Activated effector memory CD4-positive, alpha-beta T cell treated with anti-CD3 and anti-CD28 coated beads, Interleukin-2, amount 50 U/mL, for 16 hours (primary cell): ENCODE measurements around the gene PNPT1.
A peak's percentile ranks its signal among the peaks of the same experiment; 100 is the strongest.
"Not testable (repeated sequence)": the region's sequence is repeated elsewhere in the genome, so short reads cannot be mapped to it uniquely, and the experiment has no call there.

Experiments used
- DNase-seq: peaks from one replicate; pipeline ENCODE4 v3.0.0-alpha.2; 2020

Gene PNPT1

GRCh38 chr2:55653255-55653654 lies 40.4 kb downstream of the PNPT1 start:
- DNase-seq, result no peak

- DNase-seq, result no peak
These were observed 44.4 kb downstream of the PNPT1 start for GRCh38 chr2:55649211-55649610.

- no peak for DNase-seq
These were observed 56.8 kb downstream of the PNPT1 start for GRCh38 chr2:55636831-55637230.

- no peak for DNase-seq
These were observed 64.7 kb downstream of the PNPT1 start for GRCh38 chr2:55628931-55629330.

DNA sequence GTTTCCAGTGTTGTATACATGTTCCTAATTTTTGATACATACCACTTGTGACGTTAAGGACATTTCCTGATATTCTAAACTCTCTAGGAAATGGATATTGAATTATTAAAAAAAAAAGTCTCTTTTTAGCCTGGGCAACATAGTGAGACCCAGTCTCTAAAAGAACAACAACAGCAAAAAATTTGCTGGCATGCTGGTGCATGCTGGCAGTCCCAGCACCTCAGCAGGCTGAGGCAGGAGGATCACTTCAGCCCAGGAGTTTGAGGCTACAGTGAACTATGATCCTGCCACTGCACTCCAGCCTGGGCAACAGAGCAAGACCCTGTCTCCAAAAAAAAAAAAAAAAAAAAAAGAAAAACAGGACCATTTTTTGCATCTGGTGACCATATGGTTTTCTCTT lies 65.7 kb downstream of the PNPT1 start:
- DNase-seq, result no peak

DNA sequence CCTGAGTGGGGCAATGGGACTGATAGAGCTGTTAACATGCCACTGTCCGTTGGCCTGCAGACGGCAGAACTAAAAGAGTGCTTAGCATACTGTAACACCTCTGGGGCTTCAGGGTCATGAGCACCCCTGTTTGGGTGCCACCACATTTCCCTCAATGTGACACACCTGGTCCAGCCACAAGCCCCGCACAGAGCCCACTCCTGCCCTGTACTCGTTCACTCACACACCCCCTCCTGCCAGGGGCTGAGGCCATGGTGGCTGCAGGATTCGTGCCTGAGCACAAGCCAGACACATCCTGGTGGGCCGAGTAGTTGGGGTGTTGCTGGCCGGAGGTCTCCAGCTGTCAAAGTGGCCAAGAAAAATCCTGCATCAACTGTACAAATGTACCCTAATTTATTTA lies 71.8 kb downstream of the PNPT1 start:
- DNase-seq, result no peak

DNA sequence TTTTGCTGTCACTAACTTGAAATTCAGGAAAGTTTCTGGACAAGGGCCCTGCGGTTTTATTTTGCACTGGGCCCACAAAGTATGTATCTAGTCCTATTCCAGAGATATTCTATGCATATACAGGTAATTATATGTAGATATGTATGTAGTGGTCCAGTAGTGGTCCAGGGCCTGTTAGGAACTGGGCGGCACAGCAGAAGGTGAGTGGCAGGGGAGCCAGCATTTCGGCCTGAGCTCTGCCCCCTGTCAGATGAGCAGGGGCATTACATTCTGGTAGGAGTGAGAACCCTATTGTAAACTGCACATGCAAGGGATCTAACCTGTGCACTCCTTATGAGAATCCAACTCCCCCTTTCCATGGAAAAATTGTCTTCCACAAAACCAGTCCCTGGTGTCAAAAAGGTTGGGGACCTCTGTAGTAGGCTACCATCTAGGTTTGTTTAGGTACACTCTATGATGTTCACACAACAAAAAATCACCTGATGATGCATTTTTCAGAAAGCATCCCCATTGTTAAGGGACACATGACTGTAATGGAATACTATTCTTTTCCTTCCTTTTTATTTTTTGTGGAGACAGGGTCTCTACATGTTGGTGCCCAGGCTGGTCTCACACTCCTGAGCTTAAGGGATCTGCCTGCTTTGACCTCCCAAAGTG lies 73.4 kb downstream of the PNPT1 start:
- peak; percentile 68 for DNase-seq

DNA sequence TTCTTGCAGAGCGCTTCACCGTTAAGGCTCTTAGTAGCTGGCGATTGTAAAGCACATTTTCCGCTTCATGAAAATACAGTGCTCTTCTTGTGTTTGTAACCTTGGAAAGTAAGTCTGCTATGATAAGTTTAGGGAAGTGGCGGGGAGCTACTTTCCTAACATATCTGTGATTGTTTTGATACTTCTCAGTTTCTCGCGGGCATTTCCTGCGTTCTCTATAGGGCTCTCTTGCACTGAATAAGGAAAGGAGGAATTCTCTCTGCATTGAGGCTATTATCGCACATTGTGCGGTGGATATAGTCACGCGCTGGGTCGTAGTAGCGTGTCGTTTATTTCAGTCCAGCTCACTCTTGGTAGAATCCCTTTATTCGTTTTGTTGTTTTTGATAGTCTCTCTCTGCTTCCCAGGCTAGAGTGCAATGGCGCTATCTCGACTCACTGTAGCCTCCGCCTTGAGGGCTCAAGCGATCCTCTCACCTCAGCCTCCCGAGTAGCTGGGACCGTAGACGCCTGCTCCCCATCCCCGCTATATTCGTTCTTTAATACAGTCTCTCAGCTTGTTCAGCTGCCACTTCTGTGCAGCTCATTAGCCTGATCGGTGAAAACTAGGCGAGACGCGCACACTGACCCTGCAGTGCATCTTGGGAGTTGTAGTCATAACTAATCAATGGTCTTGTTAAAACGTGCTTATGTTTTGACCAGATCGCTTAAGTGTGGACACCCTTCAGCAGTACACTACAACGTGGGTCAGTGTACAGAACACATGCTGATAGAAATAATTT lies 75.2 kb downstream of the PNPT1 start:
- DNase-seq, result peak; percentile 84

DNA sequence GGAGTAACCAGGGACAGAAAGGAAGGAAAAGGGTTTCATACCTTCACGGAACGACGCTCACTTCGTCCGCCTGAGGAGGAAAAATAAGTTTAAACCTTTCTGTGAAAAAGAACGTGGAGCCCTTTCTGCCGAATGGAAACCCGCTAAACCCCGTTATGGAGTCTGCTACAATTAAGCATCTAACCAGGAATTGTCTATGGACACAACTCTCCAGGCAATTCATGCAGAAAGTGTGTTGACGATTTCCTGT lies 75.7 kb downstream of the PNPT1 start:
- no peak for DNase-seq

DNA sequence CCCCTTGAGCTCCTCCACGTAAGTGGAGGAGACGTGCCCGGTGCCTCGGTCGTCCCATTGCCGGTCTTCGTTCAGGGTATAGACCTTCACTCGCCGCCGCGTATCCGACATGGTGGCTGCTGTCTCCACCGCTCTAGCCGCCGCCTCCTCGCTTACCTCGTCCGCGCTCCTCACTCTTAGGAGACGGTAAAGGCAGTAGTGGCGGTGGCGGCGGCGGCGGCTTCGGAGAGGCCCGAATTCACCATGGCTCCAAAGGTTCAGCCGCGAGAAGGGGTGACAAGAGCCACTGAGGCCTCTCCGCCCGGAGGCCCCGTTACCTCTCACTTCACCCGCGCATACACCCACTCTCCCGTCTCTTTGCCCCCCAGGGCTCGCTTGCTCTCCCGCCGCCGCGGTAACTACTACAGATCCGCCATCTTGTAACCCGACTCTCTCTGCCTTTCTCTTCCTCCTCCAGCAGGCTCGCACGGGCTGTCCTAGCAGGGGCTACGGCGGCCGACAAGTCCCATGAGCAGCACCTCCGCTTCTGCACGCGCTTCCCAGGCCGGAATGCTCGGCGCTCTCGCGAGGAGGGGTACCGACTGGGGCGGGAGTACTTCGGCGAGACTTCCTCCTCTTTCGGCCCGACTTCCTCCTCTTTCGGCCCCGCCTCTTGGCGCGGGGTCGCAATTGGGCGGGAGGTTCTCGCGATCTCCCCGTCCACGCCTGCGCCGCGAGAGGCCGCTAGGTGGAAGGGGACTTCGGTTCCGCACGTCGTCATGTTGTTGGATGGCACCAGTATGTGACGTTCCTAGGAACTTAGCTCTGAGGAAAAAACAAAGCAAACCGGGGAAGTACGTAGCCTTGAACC lies 76.2 kb downstream of the PNPT1 start, which contains the start of gene PPP4R3B:
Gene PPP4R3B, minus strand, starts transcription at position 448 of the 850 bp plus-strand sequence. Its CDS starts 337 bp downstream, at position 111.
- DNase-seq, result peak; percentile 99

DNA sequence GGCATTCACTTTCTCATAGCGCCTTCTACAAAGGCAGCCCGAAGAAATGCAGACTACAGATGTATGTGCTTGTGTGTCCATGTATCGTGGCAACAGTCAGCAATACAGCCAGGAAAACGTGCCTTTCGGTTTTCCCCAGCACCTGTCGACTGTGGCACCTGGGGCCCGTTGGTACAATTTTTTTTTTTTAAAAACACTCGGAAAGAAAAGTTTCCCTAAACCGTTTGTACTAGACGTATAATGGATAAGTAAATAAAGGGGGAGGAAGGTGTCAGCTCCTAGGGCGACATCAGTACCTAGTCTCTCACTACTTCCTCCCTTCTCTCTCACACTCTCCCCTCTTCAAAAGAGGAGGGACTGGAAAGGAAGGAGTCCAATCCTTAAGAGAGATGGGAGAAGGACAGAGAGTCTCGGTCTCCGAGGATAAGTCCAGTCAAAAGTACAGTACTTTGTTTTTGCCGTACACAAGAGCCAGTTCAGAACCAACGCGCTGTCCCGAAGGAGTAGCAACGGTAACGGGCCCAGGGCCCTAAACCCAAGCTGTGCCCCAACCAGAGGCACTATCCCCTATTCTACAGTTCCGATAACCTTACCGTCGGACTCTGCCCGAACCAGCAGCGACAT lies 77.0 kb downstream of the PNPT1 start:
- peak; percentile 77 for DNase-seq

DNA sequence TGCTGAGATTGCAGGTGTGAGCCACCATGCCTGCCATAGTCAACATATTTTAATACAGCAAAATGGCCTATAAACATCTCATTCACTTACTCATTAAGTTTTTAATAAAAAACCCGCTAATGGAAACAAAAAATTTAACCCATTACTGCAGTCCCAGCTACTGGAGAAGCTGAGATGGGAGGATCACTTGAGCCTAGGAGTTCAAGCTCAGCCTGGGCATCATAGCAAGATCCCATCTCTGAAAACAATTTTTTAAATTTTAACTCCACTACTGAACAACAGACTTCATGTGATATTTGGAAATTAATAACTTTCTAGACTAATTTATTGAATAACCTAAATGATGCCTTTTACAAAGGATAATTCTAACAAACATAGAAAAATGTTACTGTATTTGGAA lies 81.6 kb downstream of the PNPT1 start:
- DNase-seq, result no peak

DNA sequence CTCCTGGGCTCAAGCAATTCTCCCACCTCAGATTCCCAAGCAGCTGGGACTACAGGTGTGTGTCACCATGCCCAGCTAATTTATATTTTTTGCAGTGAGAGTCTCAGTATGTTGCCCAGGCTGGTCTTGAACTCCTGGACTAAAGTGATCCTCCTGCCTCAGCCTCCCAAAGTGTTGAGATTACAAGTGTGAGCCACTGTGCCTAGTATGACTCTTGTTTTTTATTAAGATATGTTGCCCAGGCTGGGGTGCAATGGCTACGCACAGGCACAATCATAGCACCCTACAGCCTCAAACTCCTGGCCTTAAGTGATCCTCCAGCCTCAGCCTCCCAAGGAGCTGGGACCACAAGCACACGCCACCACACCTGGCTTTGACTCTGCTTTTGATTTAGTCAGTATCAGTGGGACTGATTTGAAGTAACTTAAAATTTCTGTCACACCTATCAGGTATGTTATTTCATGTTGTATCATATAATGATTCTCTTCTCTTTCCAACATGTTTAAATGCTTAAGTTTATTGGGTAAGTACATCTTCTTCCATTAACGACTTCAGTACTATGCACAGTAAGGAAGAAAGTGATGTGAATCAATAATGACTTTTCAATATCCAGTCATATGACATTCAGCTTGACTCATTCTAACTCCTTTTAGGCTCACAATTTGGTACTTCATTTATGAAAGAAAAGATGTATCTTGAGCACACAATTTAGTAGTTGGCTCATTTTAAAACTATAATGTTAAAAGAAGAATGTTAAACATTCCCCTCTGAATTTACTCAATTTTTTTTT lies 82.5 kb downstream of the PNPT1 start:
- no peak for DNase-seq

DNA sequence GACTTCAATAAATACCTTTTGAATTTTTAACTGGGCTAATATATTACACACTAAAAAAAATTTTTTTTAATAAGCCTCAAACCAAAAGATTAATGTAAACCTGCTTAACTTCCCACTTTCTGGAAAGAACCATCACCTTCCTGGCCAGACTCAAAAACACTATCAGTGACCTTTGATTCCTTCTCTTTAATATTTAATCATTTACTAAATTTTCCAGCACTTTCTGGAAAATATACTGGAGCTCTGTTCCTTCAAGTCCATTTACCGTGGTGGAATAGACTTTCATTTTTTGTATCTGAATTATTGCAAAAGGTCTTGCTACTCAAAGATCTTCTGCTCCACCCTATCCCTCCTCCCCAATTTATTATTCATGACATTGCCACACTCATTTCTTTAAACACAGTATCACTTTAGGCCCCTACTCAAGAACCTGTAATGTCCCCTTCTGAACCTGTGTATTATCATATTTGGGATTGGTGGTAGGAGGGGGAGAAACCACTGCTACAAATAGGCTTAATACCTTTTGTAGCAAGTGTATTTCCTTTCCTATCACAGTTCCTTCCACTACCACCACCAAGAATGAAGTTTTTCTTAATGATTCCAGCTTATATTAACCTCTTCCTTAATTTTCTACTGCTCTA lies 83.6 kb downstream of the PNPT1 start:
- no peak for DNase-seq

GRCh38 chr2:55609193-55609794 lies 84.3 kb downstream of the PNPT1 start:
- DNase-seq, result no peak

GRCh38 chr2:55607717-55608116 lies 85.9 kb downstream of the PNPT1 start:
- DNase-seq, result no peak

- no peak for DNase-seq
These were observed 89.5 kb downstream of the PNPT1 start for GRCh38 chr2:55604027-55604565.

DNA sequence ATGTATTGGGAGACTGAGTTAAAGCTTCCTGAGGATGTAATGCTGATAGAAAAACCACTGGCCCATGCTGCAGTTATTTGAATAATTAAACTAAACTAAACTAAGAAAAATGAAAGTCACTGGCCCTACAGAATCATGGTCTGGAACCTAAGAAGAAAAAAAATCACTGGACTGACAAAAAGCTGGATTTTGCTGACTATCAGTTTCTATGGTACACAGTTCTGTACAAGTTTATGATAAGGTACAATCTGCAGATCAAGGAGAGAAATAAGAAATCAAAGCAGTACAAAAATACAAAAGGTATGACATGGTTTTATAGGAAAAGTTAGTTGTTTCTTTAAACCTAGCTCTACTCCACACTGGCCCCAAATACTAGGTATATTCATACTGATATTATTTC lies 91.8 kb downstream of the PNPT1 start:
- no peak for DNase-seq

DNA sequence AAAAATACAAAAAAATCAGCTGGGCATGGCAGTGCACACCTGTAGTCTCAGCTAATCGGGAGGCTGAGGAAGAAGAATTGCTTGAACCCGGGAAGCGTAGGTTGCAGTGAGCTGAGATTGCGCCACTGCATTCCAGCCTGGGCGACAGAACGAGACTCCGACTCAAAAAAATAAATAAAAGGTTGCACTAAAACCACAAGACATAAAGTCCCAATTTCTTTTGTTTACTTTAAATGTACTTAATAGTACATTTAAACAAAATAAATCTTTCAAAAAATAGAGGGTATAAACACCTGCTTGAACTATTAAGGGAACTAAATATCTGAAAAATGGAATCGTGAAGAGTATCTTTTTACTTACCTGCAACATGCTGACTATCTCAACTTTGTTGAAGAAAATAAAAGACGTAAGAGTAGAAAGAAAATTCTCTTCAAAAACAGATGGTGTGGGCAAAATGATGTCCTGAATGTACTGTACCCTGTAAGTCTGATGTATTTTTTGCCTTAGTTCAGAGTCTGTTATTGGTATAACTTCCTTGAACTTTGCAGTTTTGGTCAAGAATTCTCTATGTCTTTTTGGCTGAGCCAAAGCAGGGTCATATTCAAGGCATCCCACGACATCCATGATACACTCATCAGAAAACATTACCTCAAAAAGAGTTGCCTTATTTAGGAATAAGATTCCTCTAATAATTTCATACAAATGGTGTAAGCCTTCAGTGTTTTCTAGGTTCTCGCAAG lies 95.4 kb downstream of the PNPT1 start:
- no peak for DNase-seq

- DNase-seq, result not testable (repeated sequence)
These were observed 96.8 kb downstream of the PNPT1 start for GRCh38 chr2:55596795-55597194.

DNA sequence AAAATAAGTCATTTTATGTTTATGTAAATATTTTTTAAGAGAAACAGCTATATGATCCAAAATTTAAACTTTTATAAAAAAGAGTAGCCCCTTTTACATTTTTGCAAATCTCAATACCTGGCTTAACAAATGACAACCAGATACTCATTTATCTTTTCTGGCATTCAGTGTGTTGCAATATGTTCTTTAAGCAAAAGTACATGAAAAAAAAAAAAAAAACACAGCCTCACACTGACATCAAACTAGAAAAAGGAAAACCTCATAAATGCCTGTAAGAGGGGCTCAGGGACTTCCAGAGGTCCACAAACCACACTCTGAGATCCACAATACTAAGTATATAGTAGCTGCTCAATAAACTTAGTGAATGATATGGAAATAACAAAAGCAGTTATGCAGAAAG lies 98.1 kb downstream of the PNPT1 start:
- no peak for DNase-seq
